Smooth muscle cell of the umbilical artery (primary cell): ENCODE measurements around the gene ZNF865. TPM values are rescaled to one million over a fixed set of nuclear protein-coding genes. Genes with fewer than 3 reads are reported as not detected.

Source experiments
- total RNA-seq: library from RNA; depleted of rRNA; stranded (reverse); fragments of >200 nt; gene quantifications from 2 replicates; pipeline ENCODE4 v1.2.3, GENCODE V29; 2014

ZNF865 gene
- total RNA-seq, result 2.1 and 3.3 TPM in 2 replicates

DNA sequence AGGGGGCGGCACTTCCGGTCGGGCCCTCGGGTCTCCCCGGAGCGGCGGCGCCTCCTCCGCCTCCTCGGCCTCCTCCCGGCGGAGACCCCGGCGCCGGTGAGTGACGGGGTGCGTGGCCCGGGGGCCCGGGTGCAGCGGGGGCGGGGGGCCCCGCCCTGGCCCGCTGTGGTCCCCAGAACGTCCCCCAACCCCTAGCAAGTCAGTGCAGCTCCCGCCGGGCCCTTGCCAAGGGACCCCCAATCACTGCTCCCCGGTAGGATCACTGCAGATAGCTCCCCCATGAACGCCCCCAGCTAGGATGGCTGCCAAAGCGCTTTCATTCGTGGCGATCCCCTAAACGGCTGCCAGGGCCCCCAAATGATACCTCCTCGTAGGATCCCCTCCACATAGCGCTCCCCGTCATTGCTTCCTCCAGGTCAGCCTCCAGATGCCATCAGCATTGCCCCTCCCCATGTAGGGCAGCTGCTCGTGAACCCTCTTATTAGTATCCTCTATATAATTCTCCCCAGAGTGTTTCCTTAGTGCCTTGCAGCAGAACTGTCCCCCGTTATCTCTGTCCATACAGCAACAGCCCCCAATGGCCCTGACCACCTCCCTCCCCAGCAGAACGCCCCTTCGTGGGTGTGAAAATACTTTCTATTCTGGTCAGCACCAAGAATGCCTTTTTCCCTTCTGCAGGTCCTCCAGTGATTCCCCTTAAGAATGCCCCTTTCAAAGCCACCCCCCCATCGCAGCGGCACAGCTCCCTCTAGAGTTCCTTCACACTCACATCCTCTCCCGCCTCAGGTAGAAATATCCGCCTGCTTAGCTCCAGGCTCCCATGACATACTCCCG lies at the start of gene ZNF865:
Gene ZNF865, plus strand, starts transcription at position 11 of the 834 bp plus-strand sequence. CDS start 7,972 bp downstream, outside the sequence.

DNA sequence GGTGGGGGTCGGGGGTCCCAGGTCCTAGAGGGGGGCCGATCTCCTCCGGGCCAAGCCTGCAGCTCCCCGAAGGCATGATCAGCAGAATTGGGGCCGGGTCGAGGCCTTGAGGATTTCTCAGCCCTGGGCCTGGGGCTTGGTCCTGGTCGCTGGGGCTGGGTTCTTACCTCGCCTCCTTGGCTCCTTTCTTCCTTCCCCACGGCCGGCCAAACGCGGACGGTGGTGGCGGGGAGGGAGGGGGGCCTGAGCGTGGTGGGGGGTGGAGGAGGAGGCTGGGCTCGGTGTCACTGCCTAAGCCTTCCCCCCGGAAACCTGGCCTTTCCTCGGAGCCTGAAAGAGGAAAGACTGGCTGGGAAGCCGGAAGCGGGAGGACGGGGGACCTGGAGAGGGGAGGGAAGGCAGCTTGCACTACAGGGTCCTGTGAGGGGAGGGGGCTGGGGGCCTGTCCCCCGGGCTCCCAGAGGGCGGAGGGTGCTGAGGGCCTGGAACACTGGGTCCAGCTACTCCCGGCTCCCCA lies 24.8 kb upstream of the ZNF865 start, which contains the start of gene ZNF579:
Gene ZNF579, minus strand, starts transcription at position 221 of the 517 bp plus-strand sequence. CDS start 1,209 bp downstream, outside the sequence.

DNA sequence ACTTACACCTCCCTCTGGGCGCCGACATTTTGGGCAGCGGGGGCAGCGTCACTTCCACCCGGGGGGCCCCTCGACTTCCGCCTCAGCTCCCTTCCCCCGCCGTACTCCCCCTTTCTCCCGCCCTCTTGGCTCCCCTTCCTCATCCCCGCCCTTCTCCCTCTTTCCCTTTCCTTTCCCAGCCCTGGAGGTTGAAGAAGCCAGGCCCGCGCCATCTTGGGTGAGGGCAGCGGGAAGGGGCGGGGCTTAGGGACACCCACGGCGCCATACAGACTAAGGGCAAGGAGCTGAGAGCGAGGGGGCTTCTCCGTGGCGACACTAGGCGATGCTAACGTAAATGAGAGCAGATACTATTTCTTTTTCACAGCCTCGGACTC lies 6.0 kb upstream of the ZNF865 start, which contains the start of gene FIZ1:
Gene FIZ1, minus strand, starts transcription at position 50 of the 374 bp plus-strand sequence. CDS start 1,652 bp downstream, outside the sequence.

DNA sequence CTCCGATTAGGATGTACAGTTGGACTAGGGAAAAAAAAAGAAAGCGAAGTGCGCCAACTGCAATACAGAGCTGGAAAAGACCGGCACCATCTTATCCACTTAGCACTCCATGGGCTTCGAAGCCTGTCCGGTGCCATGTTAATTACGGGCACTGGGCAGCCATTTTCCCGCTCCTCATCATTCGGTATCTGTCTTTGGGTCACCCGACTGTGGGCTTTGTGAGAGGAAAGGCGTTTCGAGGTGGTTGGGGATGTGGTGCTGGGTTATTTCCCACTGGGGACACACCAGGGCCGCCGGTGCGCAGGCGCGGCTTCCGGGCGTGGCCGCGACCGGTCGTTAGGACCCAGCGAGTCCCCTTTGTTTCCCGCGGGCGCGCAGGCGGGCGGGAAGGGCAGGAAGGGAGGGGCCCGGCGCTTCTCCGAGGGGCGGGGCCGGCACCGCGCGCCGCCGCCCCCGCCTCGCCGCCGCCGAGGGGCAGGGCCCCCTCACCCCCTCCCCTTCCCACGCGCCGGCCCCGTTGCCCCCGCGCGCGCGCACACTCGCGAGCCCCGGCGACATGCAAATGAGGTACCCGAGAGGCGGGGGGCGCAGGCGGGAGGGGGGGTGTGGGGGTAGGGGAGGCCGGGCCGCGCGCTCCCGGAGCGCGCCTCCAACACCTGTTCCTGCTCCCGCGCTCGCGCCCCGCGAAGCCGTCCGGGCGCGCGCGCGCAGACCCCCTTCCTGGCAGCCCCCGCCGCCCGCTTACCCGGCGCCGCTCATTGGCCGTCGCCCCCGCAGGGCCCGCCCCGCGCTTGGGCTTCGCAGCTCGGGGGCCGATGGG lies 5.4 kb upstream of the ZNF865 start, which contains the start of gene ZNF524:
Gene ZNF524, plus strand, starts transcription at position 447 of the 820 bp plus-strand sequence. CDS start 1,825 bp downstream, outside the sequence.

DNA sequence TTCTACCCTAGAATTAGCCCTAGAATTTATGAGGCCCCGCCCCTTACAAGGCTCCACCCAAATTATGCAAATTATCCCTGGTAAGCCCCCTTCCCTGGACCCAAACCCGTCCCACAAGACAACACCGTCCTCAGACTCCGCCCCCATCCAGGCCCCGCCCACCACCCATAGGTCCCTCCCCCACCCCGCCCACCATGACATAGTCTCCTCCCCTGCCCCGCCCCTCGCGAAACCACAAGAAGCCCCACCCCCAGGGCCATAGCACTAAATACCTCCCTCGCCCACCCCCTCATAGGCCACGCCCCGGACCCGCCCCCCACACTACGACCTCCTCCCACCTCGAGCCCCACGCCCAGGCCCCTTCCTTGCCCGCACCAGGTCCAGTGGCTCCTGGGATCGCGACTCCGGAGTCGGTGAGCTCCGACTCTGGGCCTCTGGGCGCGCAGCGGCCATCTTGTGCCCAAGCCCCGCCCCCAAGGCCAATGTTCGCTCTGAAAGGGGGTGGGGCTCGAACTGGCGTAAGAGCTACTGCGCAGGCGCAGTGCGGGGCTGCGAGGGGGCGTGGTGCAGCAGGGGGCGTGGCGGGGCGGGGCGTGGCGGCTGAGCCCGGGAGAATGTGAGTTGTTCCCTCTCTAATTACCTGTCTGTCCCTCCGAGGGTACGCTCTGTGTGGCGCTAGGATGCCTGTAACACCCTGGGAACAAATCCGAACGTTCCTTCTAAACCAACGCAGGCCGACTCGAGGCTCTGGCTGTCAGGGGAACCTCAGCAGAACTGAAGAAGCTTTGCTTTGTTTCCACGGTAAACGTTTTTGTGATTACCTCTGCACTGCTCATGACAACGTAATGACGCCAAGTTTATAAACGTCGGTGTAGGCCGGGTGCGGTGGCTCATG lies 18.9 kb downstream of the ZNF865 start, which contains the start of gene ZNF784:
Gene ZNF784, minus strand, starts transcription at position 458 of the 895 bp plus-strand sequence. Its CDS starts 5 bp downstream, at position 453.

DNA sequence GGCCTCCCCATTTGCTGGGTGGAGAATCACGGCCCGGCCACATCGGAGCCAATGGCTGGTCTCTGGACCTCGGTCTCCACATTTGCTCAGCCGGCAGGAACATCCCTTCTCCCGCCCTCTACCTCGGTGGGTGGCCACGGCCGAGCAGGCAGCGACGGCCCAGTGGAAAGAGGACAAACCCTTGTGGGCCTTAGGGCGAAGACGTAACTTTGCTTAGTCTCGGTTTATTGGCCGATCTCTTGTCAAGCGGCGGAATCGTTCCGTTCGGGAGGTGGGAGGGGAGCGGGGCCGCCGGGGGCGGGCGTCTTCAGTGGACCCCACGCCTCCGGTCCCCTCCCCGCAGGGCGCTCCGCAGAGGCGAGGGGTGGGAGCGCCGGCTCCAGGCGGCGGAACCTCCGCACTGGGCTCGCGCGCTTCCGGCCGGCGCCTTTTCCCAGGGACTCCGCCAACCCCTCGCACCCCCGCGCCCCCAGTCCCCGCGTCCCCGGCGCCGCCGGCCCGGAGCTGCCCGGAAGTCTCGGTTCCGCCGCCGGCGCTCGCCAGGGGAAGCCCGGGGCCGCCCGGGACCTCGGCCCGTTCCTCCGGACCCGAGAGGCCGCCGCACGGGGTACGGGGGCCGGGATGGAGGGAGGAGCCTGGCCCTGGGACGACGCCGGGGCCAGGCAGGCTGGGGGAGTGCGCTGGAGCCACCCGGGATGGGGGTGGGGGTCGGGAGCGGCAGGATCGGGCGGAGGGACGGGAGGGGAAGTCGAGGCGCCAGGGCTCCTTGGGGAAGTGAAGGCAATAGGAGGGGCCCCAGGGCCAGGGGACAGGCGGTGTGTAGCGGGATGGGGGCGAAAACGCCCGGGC lies 35.4 kb downstream of the ZNF865 start, which contains the start of gene ZNF580:
Gene ZNF580, plus strand, starts transcription at position 426 of the 849 bp plus-strand sequence. CDS start 1,507 bp downstream, outside the sequence.

DNA sequence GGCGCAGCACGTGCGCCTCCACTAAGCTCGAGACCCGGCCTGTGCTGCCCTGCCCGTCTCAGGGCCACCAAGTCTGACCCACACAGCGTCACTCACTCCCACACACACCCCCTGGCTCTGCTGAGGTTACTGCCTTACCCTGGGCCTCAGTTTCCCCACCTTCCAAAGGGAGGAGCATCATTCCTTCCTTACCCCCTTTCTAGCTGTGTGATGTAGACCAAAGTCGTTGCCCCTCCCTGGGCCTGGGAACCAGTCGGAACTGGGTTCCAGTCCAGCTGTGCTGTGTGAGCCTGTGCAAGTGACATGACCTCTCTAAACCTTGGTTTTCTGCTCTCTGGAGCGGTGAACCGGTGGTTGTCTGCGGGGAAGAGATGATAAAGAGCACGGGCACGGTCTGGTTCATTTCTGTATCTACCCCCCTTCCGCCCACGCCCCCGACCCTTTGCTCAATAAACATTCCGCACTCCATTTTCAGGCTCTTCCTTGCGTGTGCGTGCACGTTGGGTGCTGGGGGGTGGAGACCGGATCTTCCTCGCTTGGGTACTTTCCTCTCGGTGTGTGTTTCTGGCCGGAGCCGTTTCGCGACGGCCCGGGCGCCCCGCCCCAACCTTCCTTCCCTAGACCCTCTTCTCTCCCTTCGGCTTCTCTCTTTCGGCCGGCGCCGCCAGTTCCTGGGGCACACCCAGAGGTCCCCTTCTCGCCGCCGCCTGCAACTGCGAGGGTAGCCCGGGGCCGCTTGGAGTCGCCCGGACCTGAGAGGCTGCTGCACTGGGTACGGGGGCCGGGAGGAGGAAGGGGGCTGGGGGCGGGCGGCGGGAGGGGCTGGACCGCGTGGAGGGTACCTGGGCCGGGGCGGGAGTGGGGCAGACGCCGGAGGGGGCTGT lies 37.8 kb downstream of the ZNF865 start, which contains the start of gene ZNF581:
Gene ZNF581, plus strand, starts transcription at position 647 of the 884 bp plus-strand sequence. CDS start 923 bp downstream, outside the sequence.

DNA sequence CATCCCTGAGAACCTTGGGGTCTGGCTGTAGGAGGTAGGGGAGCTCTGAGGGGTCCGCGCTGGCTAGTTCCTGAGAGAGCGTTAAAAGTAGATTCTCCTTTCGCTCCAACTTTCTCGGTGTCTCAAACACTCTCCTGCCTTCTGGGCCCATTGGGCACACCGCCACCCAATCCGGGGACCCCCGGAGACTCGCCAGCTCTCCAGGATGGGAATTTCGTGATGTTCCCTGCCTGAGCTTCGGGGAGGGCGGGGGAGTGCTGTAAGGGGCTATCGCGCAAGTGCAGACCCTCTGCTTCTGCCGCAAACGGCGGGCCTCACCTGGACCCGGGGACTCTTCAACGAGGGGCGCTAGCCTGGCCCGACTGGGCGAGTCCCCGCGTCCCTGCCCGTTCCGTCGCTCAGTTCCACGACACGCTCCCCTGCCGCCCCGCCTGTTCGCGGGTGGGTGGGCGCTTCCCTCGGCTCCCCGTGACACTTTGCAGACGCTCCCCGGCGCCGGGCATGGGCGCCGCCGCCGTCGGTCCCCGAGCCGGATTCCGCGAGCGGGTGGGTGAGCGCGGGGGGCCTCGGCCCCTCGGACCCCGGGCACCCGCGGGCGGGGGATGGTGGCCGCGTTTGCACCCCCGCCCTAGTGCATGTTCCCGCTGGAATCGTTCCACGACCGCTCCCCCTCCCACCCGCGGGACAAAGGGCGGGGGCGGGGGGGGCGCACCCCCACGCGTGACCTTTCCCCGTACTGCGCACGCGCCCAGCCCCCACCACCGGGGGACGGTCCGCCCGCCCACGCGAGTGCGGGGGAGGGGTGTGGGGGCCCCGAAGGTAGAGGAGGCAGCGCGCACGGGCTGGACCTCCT lies 42.5 kb downstream of the ZNF865 start, which contains the start of gene CCDC106:
Gene CCDC106, plus strand, starts transcription at position 481 of the 853 bp plus-strand sequence. CDS start 835 bp downstream, outside the sequence.

DNA sequence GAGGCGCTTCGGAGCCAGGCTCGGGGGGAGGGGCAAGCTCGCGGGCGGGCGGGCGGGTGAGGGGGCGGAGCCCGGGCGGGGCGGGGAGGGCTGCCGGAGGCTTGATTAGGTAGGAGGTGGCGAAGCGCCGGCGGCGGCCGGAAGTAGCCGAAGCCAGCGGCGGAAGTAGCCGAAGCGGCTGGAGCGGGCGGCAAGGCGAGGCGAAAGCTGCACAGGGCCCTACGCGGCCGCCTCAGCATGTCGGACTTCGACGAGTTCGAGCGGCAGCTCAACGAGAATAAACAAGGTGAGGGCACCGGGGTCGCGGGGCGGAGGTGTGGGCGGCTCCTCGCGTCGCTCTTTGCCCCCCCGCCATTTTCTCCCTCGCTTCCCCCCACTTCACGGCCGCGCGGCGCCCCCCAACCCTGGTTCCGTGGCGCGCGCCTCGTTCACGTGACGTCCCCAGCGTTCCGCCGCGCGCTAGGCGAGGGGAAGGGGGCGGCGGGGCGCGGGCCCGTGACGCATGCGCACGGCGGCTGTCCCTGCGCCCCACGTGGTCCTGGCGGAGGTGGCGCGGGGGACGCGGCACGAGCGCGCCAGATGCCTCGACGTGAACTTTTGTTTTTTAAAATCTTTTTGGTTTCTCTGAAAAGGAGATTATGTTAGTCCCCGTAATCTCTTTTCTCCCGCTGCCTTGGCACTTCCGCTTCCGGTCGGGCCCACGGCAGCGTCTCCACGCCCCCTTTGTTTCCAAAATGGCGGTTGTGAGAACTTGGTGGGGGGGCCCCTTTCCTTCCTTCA lies 49.6 kb downstream of the ZNF865 start, which contains the start of gene U2AF2:
Gene U2AF2, plus strand, starts transcription at position 168 of the 780 bp plus-strand sequence. Its CDS starts 70 bp downstream, at position 238.

Other genes with a start within 250 kb of the ZNF865 start
- gene GARIN5B, start 242.4 kb upstream of the ZNF865 start, total RNA-seq, result not detected in 2 replicates
- gene IL11, start 235.2 kb upstream of the ZNF865 start, total RNA-seq, result 14.4 and 33.9 TPM in 2 replicates
- gene TMEM190, start 228.8 kb upstream of the ZNF865 start, total RNA-seq, result not detected in 2 replicates
- 0.30 and 0.32 TPM in 2 replicates for gene TMEM238, start 221.4 kb upstream of the ZNF865 start, total RNA-seq
- gene RPL28, start 219.7 kb upstream of the ZNF865 start, total RNA-seq, result 212 and 468 TPM in 2 replicates
- 72.5 and 94.4 TPM in 2 replicates for gene UBE2S, start 197.9 kb upstream of the ZNF865 start, total RNA-seq
- gene SHISA7, start 162.3 kb upstream of the ZNF865 start, total RNA-seq, result not detected in 2 replicates
- 29.4 and 47.2 TPM in 2 replicates for gene ISOC2, start 144.0 kb upstream of the ZNF865 start, total RNA-seq
- gene C19orf85, start 140.9 kb upstream of the ZNF865 start, total RNA-seq, result not detected in 2 replicates
- 1.5 and 3.0 TPM in 2 replicates for gene ZNF628, start 129.0 kb upstream of the ZNF865 start, total RNA-seq
- 18.0 and 20.5 TPM in 2 replicates for gene NAT14, start 120.5 kb upstream of the ZNF865 start, total RNA-seq
- gene SSC5D, start 117.2 kb upstream of the ZNF865 start, total RNA-seq, result 13.7 and 16.0 TPM in 2 replicates
- gene SBK2, start 68.5 kb upstream of the ZNF865 start, total RNA-seq, result not detected in 2 replicates
- gene SBK3, start 60.1 kb upstream of the ZNF865 start, total RNA-seq, result not detected in 2 replicates
- gene ZNF579, start 24.8 kb upstream of the ZNF865 start, total RNA-seq, result 3.9 and 6.5 TPM in 2 replicates
- gene FIZ1, start 6.1 kb upstream of the ZNF865 start, total RNA-seq, result 3.0 and 3.6 TPM in 2 replicates
- 5.9 and 7.1 TPM in 2 replicates for gene ZNF524, start 5.4 kb upstream of the ZNF865 start, total RNA-seq
- gene ZNF784, start 18.9 kb downstream of the ZNF865 start, total RNA-seq, result 2.5 and 4.2 TPM in 2 replicates
- 4.8 and 4.9 TPM in 2 replicates for gene ZNF580, start 35.4 kb downstream of the ZNF865 start, total RNA-seq
- gene ZNF581, start 38.0 kb downstream of the ZNF865 start, total RNA-seq, result 10.7 and 14.6 TPM in 2 replicates
- gene CCDC106, start 42.6 kb downstream of the ZNF865 start, total RNA-seq, result 8.2 and 8.6 TPM in 2 replicates
- gene U2AF2, start 49.4 kb downstream of the ZNF865 start, total RNA-seq, result 61.8 and 111 TPM in 2 replicates
- gene EPN1, start 69.6 kb downstream of the ZNF865 start, total RNA-seq, result 51.4 and 172 TPM in 2 replicates
- not detected in 2 replicates for gene NLRP9, start 132.8 kb downstream of the ZNF865 start, total RNA-seq
- not detected in 2 replicates for gene RFPL4A, start 153.4 kb downstream of the ZNF865 start, total RNA-seq
- not detected in 2 replicates for gene RFPL4AL1, start 163.5 kb downstream of the ZNF865 start, total RNA-seq
- not detected in 2 replicates for gene NLRP11, start 226.4 kb downstream of the ZNF865 start, total RNA-seq
- not detected in 2 replicates for gene NLRP4, start 230.9 kb downstream of the ZNF865 start, total RNA-seq